ENCODE measurements around the gene ALCAM.
"Not testable (repeated sequence)": the region's sequence is repeated elsewhere in the genome, so short reads cannot be mapped to it uniquely, and the experiment has no call there.

Gene ALCAM

GRCh38 chr3:105571005-105571404 is 204.3 kb downstream of the ALCAM start:
- DNase-seq (ENCODE audit: extremely low read depth in 1 of 2, low read depth in 1 of 2), result no peak

GRCh38 chr3:105572501-105572900 is 205.8 kb downstream of the ALCAM start:
- DNase-seq (ENCODE audit: extremely low read depth in 1 of 2, low read depth in 1 of 2), result no peak

- DNase-seq (ENCODE audit: extremely low read depth in 1 of 2, low read depth in 1 of 2), result no peak
Measured at GRCh38 chr3:105579439-105579838, 212.7 kb downstream of the ALCAM start.

GRCh38 chr3:105580296-105580965 is 213.7 kb downstream of the ALCAM start:
- DNase-seq (ENCODE audit: extremely low read depth in 1 of 2, low read depth in 1 of 2), result no peak

GRCh38 chr3:105582015-105582414 is 215.3 kb downstream of the ALCAM start:
- DNase-seq (ENCODE audit: extremely low read depth in 1 of 2, low read depth in 1 of 2), result no peak

- no peak for DNase-seq (ENCODE audit: extremely low read depth in 1 of 2, low read depth in 1 of 2)
Measured at GRCh38 chr3:105584003-105584790, 217.5 kb downstream of the ALCAM start.

GRCh38 chr3:105593315-105593714 is 226.6 kb downstream of the ALCAM start:
- no peak for DNase-seq (ENCODE audit: extremely low read depth in 1 of 2, low read depth in 1 of 2)

- DNase-seq (ENCODE audit: extremely low read depth in 1 of 2, low read depth in 1 of 2), result no peak
Measured at GRCh38 chr3:105594219-105594618, 227.5 kb downstream of the ALCAM start.

- no peak for DNase-seq (ENCODE audit: extremely low read depth in 1 of 2, low read depth in 1 of 2)
Measured at GRCh38 chr3:105598042-105598796, 231.5 kb downstream of the ALCAM start.

- no peak for DNase-seq (ENCODE audit: extremely low read depth in 1 of 2, low read depth in 1 of 2)
Measured at GRCh38 chr3:105599350-105599749, 232.6 kb downstream of the ALCAM start.

- not testable (repeated sequence) for DNase-seq (ENCODE audit: extremely low read depth in 1 of 2, low read depth in 1 of 2)
Measured at GRCh38 chr3:105601756-105602155, 235.0 kb downstream of the ALCAM start.

- DNase-seq (ENCODE audit: extremely low read depth in 1 of 2, low read depth in 1 of 2), result not testable (repeated sequence)
Measured at GRCh38 chr3:105602286-105602685, 235.6 kb downstream of the ALCAM start.

GRCh38 chr3:105603516-105603915 is 236.8 kb downstream of the ALCAM start:
- not testable (repeated sequence) for DNase-seq (ENCODE audit: extremely low read depth in 1 of 2, low read depth in 1 of 2)

GRCh38 chr3:105606016-105606415 is 239.3 kb downstream of the ALCAM start:
- DNase-seq (ENCODE audit: extremely low read depth in 1 of 2, low read depth in 1 of 2), result no peak

GRCh38 chr3:105608623-105609022 is 241.9 kb downstream of the ALCAM start:
- DNase-seq (ENCODE audit: extremely low read depth in 1 of 2, low read depth in 1 of 2), result no peak

- DNase-seq (ENCODE audit: extremely low read depth in 1 of 2, low read depth in 1 of 2), result no peak
Measured at GRCh38 chr3:105610473-105610872, 243.8 kb downstream of the ALCAM start.

- no peak for DNase-seq (ENCODE audit: extremely low read depth in 1 of 2, low read depth in 1 of 2)
Measured at GRCh38 chr3:105611304-105612192, 244.8 kb downstream of the ALCAM start.

GRCh38 chr3:105613120-105613519 is 246.4 kb downstream of the ALCAM start:
- DNase-seq (ENCODE audit: extremely low read depth in 1 of 2, low read depth in 1 of 2), result no peak

GRCh38 chr3:105614288-105615030 is 247.8 kb downstream of the ALCAM start:
- DNase-seq (ENCODE audit: extremely low read depth in 1 of 2, low read depth in 1 of 2), result no peak

- DNase-seq (ENCODE audit: extremely low read depth in 1 of 2, low read depth in 1 of 2), result no peak
Measured at GRCh38 chr3:105615814-105616213, 249.1 kb downstream of the ALCAM start.
